Measurements from ENCODE around the gene COPA. TPM values are rescaled to one million over a fixed set of nuclear protein-coding genes. Genes with fewer than 3 reads are reported as not detected.

COPA gene
- total and polyA plus RNA-seq, 5 experiments from 2014 or later: 101 to 124 (median 120) TPM

Other genes with a start within 250 kb of the COPA start
- gene IGSF8, start 244.6 kb downstream of the COPA start, total RNA-seq: 10 to 100 TPM; 67.9 to 71.5 TPM
- gene IGSF8, start 244.6 kb downstream of the COPA start, polyA plus RNA-seq: 10 to 100 TPM; 40.2 to 74.5 (median 56.9) TPM
- gene ATP1A2, start 227.5 kb downstream of the COPA start, total RNA-seq: not detected
- gene ATP1A2, start 227.5 kb downstream of the COPA start, polyA plus RNA-seq: not detected
- not detected for gene ATP1A4, start 191.6 kb downstream of the COPA start, total RNA-seq
- gene ATP1A4, start 191.6 kb downstream of the COPA start, polyA plus RNA-seq: not detected
- gene CASQ1, start 152.7 kb downstream of the COPA start, total RNA-seq: not detected
- gene CASQ1, start 152.7 kb downstream of the COPA start, polyA plus RNA-seq: not detected
- gene PEA15, start 137.9 kb downstream of the COPA start, total RNA-seq: 10 to 100 TPM; 13.1 to 13.2 TPM
- 1 to 10 TPM; 3.9 to 4.6 (median 4.3) TPM for gene PEA15, start 137.9 kb downstream of the COPA start, polyA plus RNA-seq
- 100 to 1,000 TPM; 256 TPM for gene DCAF8, start 80.7 kb downstream of the COPA start, total RNA-seq
- gene DCAF8, start 80.7 kb downstream of the COPA start, polyA plus RNA-seq: 10 to 100 TPM; 46.9 to 51.6 (median 49.5) TPM
- gene PEX19, start 58.1 kb downstream of the COPA start, total RNA-seq: 10 to 100 TPM; 67.6 to 72.1 TPM
- gene PEX19, start 58.1 kb downstream of the COPA start, polyA plus RNA-seq: 10 to 100 TPM; 49.7 to 56.2 (median 53.1) TPM
- gene NCSTN, start 133 bp upstream of the COPA start, total RNA-seq: 10 to 100 TPM; 70.3 to 76.4 TPM
- gene NCSTN, start 133 bp upstream of the COPA start, polyA plus RNA-seq: 10 to 100 TPM; 56.8 to 64.2 (median 63.5) TPM
- gene NHLH1, start 23.8 kb upstream of the COPA start, total RNA-seq: under 1 TPM; 0.38 to 0.47 TPM
- gene NHLH1, start 23.8 kb upstream of the COPA start, polyA plus RNA-seq: not detected
- under 1 TPM; 0.10 to 0.14 TPM for gene VANGL2, start 57.3 kb upstream of the COPA start, total RNA-seq
- gene VANGL2, start 57.3 kb upstream of the COPA start, polyA plus RNA-seq: not detected
- gene SLAMF6, start 180.0 kb upstream of the COPA start, total RNA-seq: 10 to 100 TPM; 39.7 to 42.5 TPM
- gene SLAMF6, start 180.0 kb upstream of the COPA start, polyA plus RNA-seq: 10 to 100 TPM; 52.0 to 95.9 (median 69.5) TPM
- 10 to 100 TPM; 81.5 to 83.4 TPM for gene CD84, start 236.2 kb upstream of the COPA start, total RNA-seq
- 10 to 100 TPM; 17.5 to 19.0 (median 18.1) TPM for gene CD84, start 236.2 kb upstream of the COPA start, polyA plus RNA-seq

Data from naive thymus-derived CD8-positive, alpha-beta T cell (primary cell).